ENCODE results near the gene DHX16.
"Not testable (repeated sequence)": the region's sequence is repeated elsewhere in the genome, so short reads cannot be mapped to it uniquely, and the experiment has no call there.

The DHX16 gene

DNA sequence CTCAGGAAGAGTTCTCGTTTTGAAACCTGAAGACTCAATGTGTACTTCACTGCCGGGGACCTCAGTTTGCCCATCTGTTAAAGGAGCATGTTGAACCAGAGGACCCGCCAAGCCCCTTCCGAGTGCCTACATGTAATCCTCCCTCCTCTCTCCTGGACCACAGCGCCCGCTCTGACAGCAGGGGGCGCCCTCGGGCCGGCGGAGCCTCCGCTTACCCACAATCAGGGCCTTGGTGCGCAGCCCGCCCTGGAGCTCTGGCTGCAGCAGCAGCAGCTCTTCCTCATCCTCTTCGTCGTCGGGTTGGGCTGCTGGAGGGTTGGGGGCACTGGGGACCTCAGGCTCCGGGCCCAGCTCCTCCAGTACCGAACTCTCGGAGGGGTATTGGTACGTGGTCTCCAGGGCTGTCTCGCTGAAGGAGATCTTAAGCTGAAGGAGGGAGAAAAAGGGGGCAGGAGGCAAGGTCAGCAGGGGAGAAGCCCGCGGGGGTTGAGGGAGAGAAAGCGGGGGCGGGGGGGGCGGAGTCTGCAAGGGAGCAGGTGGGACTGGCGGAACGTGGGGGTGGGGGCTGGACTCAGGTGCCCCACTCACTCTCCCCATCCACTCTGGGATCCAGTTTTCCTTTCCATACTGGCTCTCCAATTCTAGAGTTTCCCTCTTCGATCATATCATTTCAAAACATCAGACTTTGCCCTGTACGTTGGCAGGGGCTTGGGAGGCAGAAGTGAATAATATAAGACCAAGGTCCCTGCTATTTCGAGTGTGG, 6.3 kb upstream of the DHX16 start:
- peak; percentile 99 for DNase-seq

- DNase-seq = no peak
Measured at GRCh38 chr6:30676660-30677285, 4.0 kb upstream of the DHX16 start.

DNA sequence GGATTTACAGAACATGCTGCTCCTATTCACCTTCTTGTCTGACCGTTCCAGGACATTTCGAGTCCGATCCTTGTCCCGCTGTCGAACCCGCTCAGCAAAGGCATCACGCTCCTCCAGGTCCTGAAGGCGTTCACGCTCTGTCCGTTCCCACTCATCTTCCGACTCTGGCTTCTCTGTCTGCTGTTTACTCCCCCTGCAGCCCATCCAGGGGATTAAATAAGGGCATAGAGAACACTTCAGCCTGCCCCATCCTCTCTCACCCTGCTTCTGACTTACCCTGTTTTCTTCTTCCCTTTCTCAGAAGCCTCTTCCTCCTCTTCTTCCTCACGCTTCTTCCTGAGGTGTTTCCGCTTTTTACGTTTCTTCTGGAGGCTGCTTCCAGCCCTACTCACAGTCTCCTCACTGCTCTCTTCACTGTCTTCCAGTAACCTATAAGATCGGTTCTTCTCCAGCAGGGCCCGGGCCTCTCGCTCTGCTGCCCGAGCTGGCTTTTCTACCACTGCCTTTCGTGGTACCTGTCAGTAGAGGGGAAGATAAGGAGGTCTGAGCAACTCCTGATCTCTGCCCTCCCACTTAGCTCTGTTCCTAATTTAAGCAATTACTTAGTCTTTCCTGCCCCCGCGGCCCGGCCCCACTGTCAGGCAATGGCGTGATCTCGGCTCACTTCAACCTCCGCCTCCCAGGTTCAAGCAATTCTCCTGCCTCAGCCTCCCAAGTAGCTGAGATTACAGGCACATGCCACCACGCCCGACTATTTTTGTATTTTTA, 1.9 kb downstream of the DHX16 start:
- no peak for DNase-seq

DNA sequence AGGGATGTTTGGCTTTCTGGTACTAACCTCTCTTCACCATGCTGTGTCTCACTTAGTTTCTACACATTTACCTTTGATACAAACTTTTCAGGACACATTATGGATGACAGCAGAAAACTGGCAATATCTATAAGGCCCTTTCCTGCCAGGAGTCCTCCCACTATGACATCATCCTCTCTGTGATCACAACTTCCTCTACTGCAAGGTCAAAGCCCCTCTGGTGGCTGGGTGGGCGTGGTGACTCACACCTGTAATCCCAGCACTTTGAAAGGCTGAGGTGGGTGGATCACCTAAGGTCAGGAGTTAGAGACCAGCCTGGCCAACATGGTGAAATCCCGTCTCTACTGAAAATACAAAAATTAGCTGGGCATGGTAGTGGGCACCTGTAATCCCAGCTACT, 6.5 kb downstream of the DHX16 start:
- not testable (repeated sequence) for DNase-seq

- no peak for DNase-seq
Measured at GRCh38 chr6:30664994-30665767, 7.6 kb downstream of the DHX16 start.

GRCh38 chr6:30657922-30658321, 14.9 kb downstream of the DHX16 start:
- not testable (repeated sequence) for DNase-seq

- DNase-seq = no peak
Measured at GRCh38 chr6:30657454-30657853, 15.4 kb downstream of the DHX16 start.

GRCh38 chr6:30656513-30656912, 16.3 kb downstream of the DHX16 start:
- DNase-seq = no peak

DNA sequence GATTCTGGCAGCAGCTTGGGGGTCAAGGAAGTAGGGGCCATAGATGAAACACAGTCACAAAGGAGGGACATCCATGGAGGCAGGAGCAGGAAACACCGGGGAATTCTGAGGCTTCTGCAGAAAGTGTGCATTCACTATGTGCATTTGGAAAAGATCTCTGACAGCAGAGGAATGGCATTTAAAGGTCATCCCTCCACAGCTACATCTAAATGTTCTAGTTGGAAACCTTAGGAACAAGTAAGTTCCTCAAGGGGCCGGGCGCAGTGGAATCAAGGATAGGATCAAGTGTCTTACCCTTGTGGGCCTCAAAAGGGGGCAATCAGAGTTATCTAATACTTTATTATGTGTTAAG, 17.1 kb downstream of the DHX16 start:
- DNase-seq = no peak

DNA sequence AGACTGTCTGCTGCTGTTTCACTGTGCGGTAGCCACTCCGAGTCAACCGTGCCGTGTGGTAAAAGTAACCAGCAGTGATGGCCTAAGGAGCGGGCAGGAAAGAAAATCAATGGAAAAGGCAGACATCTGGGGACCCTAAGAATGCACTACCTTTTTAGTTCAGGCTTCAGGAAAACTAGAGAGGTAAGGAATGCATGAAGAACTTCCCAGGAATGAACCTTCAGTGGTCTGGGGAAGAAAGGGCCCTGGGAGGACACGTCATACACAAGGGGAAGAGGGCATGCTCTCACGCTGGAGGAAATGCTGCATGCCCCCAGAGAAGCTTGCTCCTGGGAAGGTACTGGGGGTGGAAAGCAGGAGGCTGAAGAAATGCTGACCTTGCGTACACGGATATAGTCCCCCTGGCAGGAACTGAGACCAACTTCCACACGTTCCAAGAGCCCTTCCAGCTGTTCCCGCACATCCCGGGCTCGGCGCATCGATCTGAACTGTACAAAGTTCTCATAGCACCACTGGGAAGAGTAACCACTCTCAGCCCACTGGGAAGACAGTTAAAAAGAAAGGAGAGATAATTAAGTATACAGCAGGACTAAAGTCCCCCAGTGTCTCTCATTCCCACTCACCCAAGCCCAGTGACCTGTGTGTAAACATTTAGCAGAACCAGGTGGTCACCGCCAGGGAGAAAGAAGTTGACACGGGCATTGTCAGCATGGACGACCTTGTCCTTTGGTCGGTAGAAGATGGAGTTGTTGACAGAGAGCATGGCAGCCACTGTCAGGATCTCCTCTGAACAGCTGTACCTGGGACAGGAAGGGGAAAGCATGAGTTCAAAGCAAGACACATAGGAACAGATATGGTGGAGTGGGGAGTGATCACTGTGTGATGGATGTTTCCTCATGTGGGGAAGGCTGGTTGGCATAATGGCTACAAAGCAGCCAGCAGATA, 17.7 kb downstream of the DHX16 start:
- no peak for DNase-seq

GRCh38 chr6:30651143-30651542, 21.7 kb downstream of the DHX16 start:
- no peak for DNase-seq

GRCh38 chr6:30647242-30648116, 25.3 kb downstream of the DHX16 start:
- DNase-seq = peak; percentile 91

GRCh38 chr6:30646450-30647241, 26.2 kb downstream of the DHX16 start, which contains the start of gene C6orf136:
Gene C6orf136 (plus strand): TSS chr6:30647133. CDS start chr6:30647232, 99 bp downstream.
- DNase-seq = peak; percentile 94

GRCh38 chr6:30645989-30646388, 26.8 kb downstream of the DHX16 start:
- no peak for DNase-seq

DNA sequence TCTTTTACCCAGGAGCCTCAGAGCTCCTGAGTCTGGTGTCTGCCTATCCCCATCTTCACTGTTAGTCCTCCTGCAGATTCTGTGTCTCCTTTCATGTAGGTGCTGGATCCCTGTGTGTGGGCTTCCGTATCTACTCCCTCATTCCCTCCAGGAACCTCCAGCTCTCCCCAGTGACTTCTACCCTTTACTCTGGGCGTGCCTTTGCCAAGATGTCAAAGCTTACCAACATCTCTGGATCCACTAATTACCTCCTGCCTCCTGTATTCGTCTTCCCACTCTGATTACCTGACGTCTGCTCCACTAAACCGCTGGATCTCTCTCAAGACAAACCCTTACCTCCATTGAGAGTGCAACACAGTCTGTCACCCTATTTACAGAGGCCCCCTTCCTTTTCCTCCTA, 28.0 kb downstream of the DHX16 start:
- DNase-seq = no peak

DNA sequence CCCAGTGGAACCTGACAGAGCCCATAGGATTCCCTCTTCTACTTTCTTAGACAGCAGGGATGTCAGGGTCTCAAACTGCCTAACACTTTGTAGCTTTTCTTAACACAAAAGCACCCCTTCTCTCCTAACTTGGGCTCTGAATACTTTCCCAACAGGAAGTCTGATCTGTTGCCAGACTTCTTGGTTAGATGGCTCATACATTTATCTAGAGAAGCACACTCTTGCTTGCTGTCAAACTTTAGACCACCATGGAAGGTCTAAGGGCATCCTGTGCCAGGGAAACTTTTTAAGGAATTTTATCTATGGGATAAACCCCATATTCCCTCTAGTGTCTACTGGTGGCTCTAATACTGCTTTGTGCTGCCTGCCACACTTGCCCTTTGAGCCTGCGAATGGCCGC, 29.1 kb downstream of the DHX16 start:
- no peak for DNase-seq

GRCh38 chr6:30641048-30641447, 31.8 kb downstream of the DHX16 start:
- DNase-seq = no peak

GRCh38 chr6:30640481-30640880, 32.3 kb downstream of the DHX16 start:
- DNase-seq = no peak

DNA sequence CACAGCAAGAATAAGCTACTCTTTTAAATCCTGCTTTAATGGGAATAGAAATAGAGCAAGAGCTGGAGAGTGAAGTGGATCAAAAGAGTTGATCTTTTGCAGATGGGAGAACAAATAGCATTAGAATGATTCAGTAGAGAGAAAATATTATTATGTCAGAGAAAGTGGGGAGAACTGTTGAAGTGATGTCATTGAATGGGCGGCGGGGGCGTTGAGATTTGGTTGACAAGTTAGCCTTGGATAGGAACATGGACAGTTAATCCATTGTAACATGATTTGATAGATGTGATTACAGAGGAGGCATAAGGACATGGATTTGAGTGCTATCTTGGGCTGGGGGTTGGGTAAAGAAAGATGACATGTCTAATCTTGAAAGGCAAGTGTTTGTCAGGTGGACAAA, 37.0 kb downstream of the DHX16 start:
- DNase-seq = no peak
